Loucy (cell line): ENCODE data around the gene WWC1.

ENCODE experiments used
- H2AFZ ChIP-seq: fragments of 200-600 bp; sonication (generic); 2 replicates; pipeline ENCODE4 v1.6.0; 2016; ENCODE audit warnings: antibody characterized with exemption, mild to moderate bottlenecking, low read length, moderate library complexity
- H3F3A ChIP-seq: fragments of 200-600 bp; 2 replicates; pipeline ENCODE4 v1.6.0; 2016; ENCODE audit warnings: antibody characterized with exemption, low read depth, mild to moderate bottlenecking
- H3K27me3 ChIP-seq: fragments of 200-600 bp; sonication (generic); 2 replicates; pipeline ENCODE4 v1.6.1; 2014; ENCODE audit warnings: low read length, mild to moderate bottlenecking; ENCODE audit not compliant: insufficient read depth, poor library complexity, severe bottlenecking
- H3K36me3 ChIP-seq: fragments of 200-600 bp; sonication (generic); 2 replicates; pipeline ENCODE4 v1.6.1; 2016; ENCODE audit warnings: low read length; ENCODE audit not compliant: insufficient read depth
- H3K4me1 ChIP-seq: fragments of 200-600 bp; sonication (generic); 2 replicates; pipeline ENCODE4 v1.5.1; 2014; ENCODE audit warnings: low read length, mild to moderate bottlenecking; ENCODE audit not compliant: insufficient read depth, poor library complexity, severe bottlenecking
- H3K4me2 ChIP-seq: fragments of 200-600 bp; sonication (generic); 2 replicates; pipeline ENCODE4 v1.6.0; 2014; ENCODE audit warnings: antibody characterized with exemption, low read length, low read depth, mild to moderate bottlenecking; ENCODE audit not compliant: poor library complexity, severe bottlenecking
- H3K4me3 ChIP-seq: fragments of 200-600 bp; sonication (generic); 2 replicates; pipeline ENCODE4 v1.5.1; 2014; ENCODE audit warnings: low read length, mild to moderate bottlenecking, mixed read lengths; ENCODE audit not compliant: poor library complexity, severe bottlenecking
- H3K79me2 ChIP-seq: fragments of 200-600 bp; sonication (generic); 2 replicates; pipeline ENCODE4 v1.6.1; 2014; ENCODE audit warnings: low read length; ENCODE audit not compliant: insufficient read depth
- H3K9ac ChIP-seq: fragments of 200-600 bp; sonication (generic); 2 replicates; pipeline ENCODE4 v1.6.0; 2014; ENCODE audit warnings: mild to moderate bottlenecking, low read depth, low read length, moderate library complexity; ENCODE audit not compliant: poor library complexity, severe bottlenecking
- H3K9me2 ChIP-seq: fragments of 200-600 bp; sonication (generic); replicated peaks from 2 replicates; pipeline ENCODE4 v1.6.1; 2016; ENCODE audit warnings: low read depth, low read length, mixed read lengths
- H3K9me3 ChIP-seq: fragments of 200-600 bp; sonication (generic); 2 replicates; pipeline ENCODE4 v1.6.1; 2014; ENCODE audit warnings: mild to moderate bottlenecking, antibody characterized with exemption, low read length, low read depth; ENCODE audit not compliant: insufficient read depth
- H4K20me1 ChIP-seq: fragments of 200-600 bp; sonication (generic); 2 replicates; pipeline ENCODE4 v1.6.0; 2014; ENCODE audit warnings: antibody characterized with exemption, low read length, mild to moderate bottlenecking; ENCODE audit not compliant: insufficient read depth, poor library complexity, severe bottlenecking
- EZH2phosphoT487 ChIP-seq: fragments of 200-600 bp; IDR thresholded peaks from 2 replicates; pipeline ENCODE4 v1.6.1; 2018; ENCODE audit warnings: antibody characterized with exemption, mild to moderate bottlenecking, moderate library complexity, borderline replicate concordance
- TF ChIP-seq, protein P1 (sequence below): fragments of 200-600 bp; sonication (generic); conservative IDR thresholded peaks from 2 replicates; pipeline ENCODE4 v1.5.1; 2014; ENCODE audit warnings: mild to moderate bottlenecking, antibody characterized with exemption, low read length

WWC1 gene

DNA sequence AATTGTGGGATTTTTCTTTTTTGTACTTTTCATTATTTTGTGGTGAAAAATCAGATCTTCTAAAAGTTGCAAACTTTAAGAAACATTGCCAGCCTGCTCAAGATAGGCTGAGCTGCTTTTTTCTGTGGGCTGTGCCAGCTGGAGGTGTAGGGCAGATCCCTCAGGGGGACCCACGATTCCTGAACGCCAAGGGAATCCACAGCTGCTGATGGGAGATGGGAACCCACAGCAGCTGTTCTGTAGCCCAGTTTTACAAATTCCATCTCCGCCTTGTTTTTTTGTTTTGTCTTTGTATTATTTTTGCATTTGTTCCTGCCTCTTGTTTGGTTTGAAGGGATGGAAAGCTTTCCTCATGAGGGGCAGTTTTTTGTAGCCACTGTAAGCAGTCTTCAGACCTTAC is 91.0 kb downstream of the WWC1 start:
- Histone ChIP-seq H3K4me3 (no peak overlapping the region), H2AFZ (0 out of 2 replicates have a peak overlapping the region, but pooled peaks have one; percentile 23), H3K79me2 (no peaks in the 10 kb centered on the region)

DNA sequence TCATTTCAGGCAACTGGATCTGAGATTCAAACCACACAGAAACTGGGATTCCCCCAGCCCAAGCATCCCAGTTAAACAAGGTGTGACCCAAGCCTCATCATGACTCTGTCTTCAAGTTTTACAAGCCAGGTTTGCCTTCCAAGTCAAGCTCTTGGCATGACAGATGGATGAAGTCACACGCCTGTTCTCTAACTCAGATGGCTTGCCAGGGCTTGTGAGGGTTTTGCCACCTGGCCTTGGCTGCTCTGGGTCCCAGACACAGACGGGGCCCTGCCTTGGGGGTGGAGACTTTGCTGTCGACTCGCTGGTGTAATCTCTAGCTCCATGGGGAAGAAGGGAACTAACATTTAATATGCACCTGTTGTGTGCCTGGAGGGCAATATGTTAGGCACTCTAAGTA is 99.0 kb downstream of the WWC1 start:
- no peaks in the 10 kb centered on the region for H3K27me3 ChIP-seq
- no peaks in the 10 kb centered on the region for H3K36me3 ChIP-seq
- no peak for TF ChIP-seq EZH2phosphoT487
- TF ChIP-seq, protein P1, sequence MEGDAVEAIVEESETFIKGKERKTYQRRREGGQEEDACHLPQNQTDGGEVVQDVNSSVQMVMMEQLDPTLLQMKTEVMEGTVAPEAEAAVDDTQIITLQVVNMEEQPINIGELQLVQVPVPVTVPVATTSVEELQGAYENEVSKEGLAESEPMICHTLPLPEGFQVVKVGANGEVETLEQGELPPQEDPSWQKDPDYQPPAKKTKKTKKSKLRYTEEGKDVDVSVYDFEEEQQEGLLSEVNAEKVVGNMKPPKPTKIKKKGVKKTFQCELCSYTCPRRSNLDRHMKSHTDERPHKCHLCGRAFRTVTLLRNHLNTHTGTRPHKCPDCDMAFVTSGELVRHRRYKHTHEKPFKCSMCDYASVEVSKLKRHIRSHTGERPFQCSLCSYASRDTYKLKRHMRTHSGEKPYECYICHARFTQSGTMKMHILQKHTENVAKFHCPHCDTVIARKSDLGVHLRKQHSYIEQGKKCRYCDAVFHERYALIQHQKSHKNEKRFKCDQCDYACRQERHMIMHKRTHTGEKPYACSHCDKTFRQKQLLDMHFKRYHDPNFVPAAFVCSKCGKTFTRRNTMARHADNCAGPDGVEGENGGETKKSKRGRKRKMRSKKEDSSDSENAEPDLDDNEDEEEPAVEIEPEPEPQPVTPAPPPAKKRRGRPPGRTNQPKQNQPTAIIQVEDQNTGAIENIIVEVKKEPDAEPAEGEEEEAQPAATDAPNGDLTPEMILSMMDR = no peak
- H4K20me1 ChIP-seq = no peaks in the 10 kb centered on the region
- H3K9me3 ChIP-seq = no peaks in the 10 kb centered on the region
- H3K4me1 ChIP-seq = no peaks in the 10 kb centered on the region
- no peak overlapping the region for H3K4me3 ChIP-seq
- no peak overlapping the region for H2AFZ ChIP-seq
- no peaks in the 10 kb centered on the region for H3F3A ChIP-seq
- no peaks in the 10 kb centered on the region for H3K79me2 ChIP-seq
- no peak overlapping the region for H3K9ac ChIP-seq
- H3K9me2 ChIP-seq = no peaks in the 10 kb centered on the region
- no peak overlapping the region for H3K4me2 ChIP-seq

More for the DNA sequence above, 91.0 kb downstream of the WWC1 start:
- no peak overlapping the region for H3K9ac ChIP-seq
- H3K9me3 ChIP-seq = no peaks in the 10 kb centered on the region
- H3K4me2 ChIP-seq = no peak overlapping the region
- no peaks in the 10 kb centered on the region for H3F3A ChIP-seq
- no peaks in the 10 kb centered on the region for H3K36me3 ChIP-seq
- no peak for TF ChIP-seq EZH2phosphoT487
- TF ChIP-seq, protein P1 = no peak
- H4K20me1 ChIP-seq = no peaks in the 10 kb centered on the region
- H3K9me2 ChIP-seq = no peaks in the 10 kb centered on the region
- no peaks in the 10 kb centered on the region for H3K27me3 ChIP-seq
- H3K4me1 ChIP-seq = no peaks in the 10 kb centered on the region

DNA sequence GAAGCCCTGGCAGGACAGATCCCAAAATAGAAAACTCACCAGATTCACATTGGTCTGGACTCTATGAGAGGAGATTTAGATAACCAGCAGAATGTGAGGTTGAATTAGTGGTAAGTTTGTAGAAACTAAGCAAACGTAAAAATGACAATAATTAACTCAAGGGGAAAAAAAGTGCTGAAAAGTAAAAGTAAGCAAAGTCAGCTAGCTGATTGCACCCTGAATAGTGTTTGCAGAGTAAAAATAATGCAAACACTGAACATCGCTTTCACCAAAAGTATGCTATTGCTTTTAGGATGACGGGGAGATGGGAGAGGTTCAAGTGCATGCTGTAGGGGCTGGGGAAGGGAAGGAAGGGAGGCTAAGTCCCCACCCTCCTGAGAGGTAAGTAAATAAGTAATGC is 102.3 kb downstream of the WWC1 start:
- Histone ChIP-seq H3K27me3 (no peaks in the 10 kb centered on the region), H3K79me2 (no peaks in the 10 kb centered on the region), H3K4me3 (no peak overlapping the region), H4K20me1 (no peaks in the 10 kb centered on the region), H2AFZ (no peak overlapping the region), H3K4me1 (no peaks in the 10 kb centered on the region), H3K36me3 (no peaks in the 10 kb centered on the region), H3F3A (no peaks in the 10 kb centered on the region), H3K9me2 (no peaks in the 10 kb centered on the region), H3K4me2 (no peak overlapping the region), H3K9ac (no peak overlapping the region), H3K9me3 (no peaks in the 10 kb centered on the region)
- TF ChIP-seq EZH2phosphoT487 = no peak
- TF ChIP-seq, protein P1 = no peak
